ENCODE results near the gene FOXP1.

The FOXP1 gene

GRCh38 chr3:71376503-71376902 lies 207.0 kb downstream of the FOXP1 start:
- peaks cover 12% of the 10 kb centered on the region; the same call in 1 of the 2 replicates for H3K4me1 ChIP-seq (ENCODE audit: low read length)
- H3K4me3 ChIP-seq (ENCODE audit: low read length), result no peak overlapping the region
- no peak overlapping the region for H3K9ac ChIP-seq (ENCODE audit: low read length)
- H3K79me2 ChIP-seq (ENCODE audit: low read length), result no peaks in the 10 kb centered on the region
- H3K36me3 ChIP-seq (replicated peaks; ENCODE audit: low read depth, low read length), result no peaks in the 10 kb centered on the region
- no peak for TF ChIP-seq CTCF (IDR thresholded peaks at IDR 0.05; ENCODE audit: low read depth, low read length)
- no peak for TF ChIP-seq EZH2phosphoT487 (IDR thresholded peaks at IDR 0.05; ENCODE audit: low read depth)
- H3K4me2 ChIP-seq (ENCODE audit: low read length), result no peak overlapping the region
- H3K9me3 ChIP-seq (ENCODE audit: insufficient read depth, low read length), result no peaks in the 10 kb centered on the region
- no peaks in the 10 kb centered on the region for H4K20me1 ChIP-seq (ENCODE audit: insufficient read depth, low read length)
- H3K27ac ChIP-seq (ENCODE audit: low read length), result no peak overlapping the region
- H3K27me3 ChIP-seq (ENCODE audit: low read depth, low read length), result peaks cover 77% of the 10 kb centered on the region
- H2AFZ ChIP-seq (ENCODE audit: low read depth, low read length), result no peak overlapping the region

GRCh38 chr3:71374582-71374981 lies 208.9 kb downstream of the FOXP1 start:
- H3K79me2 ChIP-seq (ENCODE audit: low read length), result no peaks in the 10 kb centered on the region
- H3K36me3 ChIP-seq (replicated peaks; ENCODE audit: low read depth, low read length), result no peaks in the 10 kb centered on the region
- no peaks in the 10 kb centered on the region for H4K20me1 ChIP-seq (ENCODE audit: insufficient read depth, low read length)
- no peak overlapping the region for H3K4me2 ChIP-seq (ENCODE audit: low read length)
- no peak overlapping the region for H3K9ac ChIP-seq (ENCODE audit: low read length)
- peaks cover 12% of the 10 kb centered on the region; the same call in 1 of the 2 replicates for H3K4me1 ChIP-seq (ENCODE audit: low read length)
- H3K9me3 ChIP-seq (ENCODE audit: insufficient read depth, low read length), result no peaks in the 10 kb centered on the region
- peaks cover 85% of the 10 kb centered on the region for H3K27me3 ChIP-seq (ENCODE audit: low read depth, low read length)
- no peak for TF ChIP-seq CTCF (IDR thresholded peaks at IDR 0.05; ENCODE audit: low read depth, low read length)
- no peak for TF ChIP-seq EZH2phosphoT487 (IDR thresholded peaks at IDR 0.05; ENCODE audit: low read depth)
- H2AFZ ChIP-seq (ENCODE audit: low read depth, low read length), result no peak overlapping the region
- no peak overlapping the region for H3K27ac ChIP-seq (ENCODE audit: low read length)
- H3K4me3 ChIP-seq (ENCODE audit: low read length), result no peak overlapping the region

GRCh38 chr3:71372911-71373637 lies 210.5 kb downstream of the FOXP1 start:
- Histone ChIP-seq H3K36me3 (replicated peaks; ENCODE audit: low read depth, low read length) (no peaks in the 10 kb centered on the region), H3K4me2 (ENCODE audit: low read length) (no peak overlapping the region), H3K4me3 (ENCODE audit: low read length) (no peak overlapping the region), H4K20me1 (ENCODE audit: insufficient read depth, low read length) (no peaks in the 10 kb centered on the region), H3K27me3 (ENCODE audit: low read depth, low read length) (peaks cover 82% of the 10 kb centered on the region), H3K27ac (ENCODE audit: low read length) (no peak overlapping the region), H2AFZ (ENCODE audit: low read depth, low read length) (no peak overlapping the region), H3K9me3 (ENCODE audit: insufficient read depth, low read length) (no peaks in the 10 kb centered on the region), H3K4me1 (ENCODE audit: low read length) (peaks cover 12% of the 10 kb centered on the region; the same call in 1 of the 2 replicates), H3K9ac (ENCODE audit: low read length) (no peak overlapping the region), H3K79me2 (ENCODE audit: low read length) (no peaks in the 10 kb centered on the region)
- TF ChIP-seq EZH2phosphoT487 (IDR thresholded peaks at IDR 0.05; ENCODE audit: low read depth), result no peak
- TF ChIP-seq CTCF (IDR thresholded peaks at IDR 0.05; ENCODE audit: low read depth, low read length), result no peak

GRCh38 chr3:71372241-71372768 lies 211.2 kb downstream of the FOXP1 start:
- TF ChIP-seq EZH2phosphoT487 (IDR thresholded peaks at IDR 0.05; ENCODE audit: low read depth), result no peak
- no peak for TF ChIP-seq CTCF (IDR thresholded peaks at IDR 0.05; ENCODE audit: low read depth, low read length)
- Histone ChIP-seq H2AFZ (ENCODE audit: low read depth, low read length) (no peak overlapping the region), H3K9me3 (ENCODE audit: insufficient read depth, low read length) (no peaks in the 10 kb centered on the region), H3K27me3 (ENCODE audit: low read depth, low read length) (peaks cover 76% of the 10 kb centered on the region), H3K4me1 (ENCODE audit: low read length) (peaks cover 10% of the 10 kb centered on the region; the same call in 1 of the 2 replicates), H3K79me2 (ENCODE audit: low read length) (no peaks in the 10 kb centered on the region), H3K9ac (ENCODE audit: low read length) (no peak overlapping the region), H3K4me3 (ENCODE audit: low read length) (no peak overlapping the region), H3K4me2 (ENCODE audit: low read length) (no peak overlapping the region), H3K36me3 (replicated peaks; ENCODE audit: low read depth, low read length) (no peaks in the 10 kb centered on the region), H3K27ac (ENCODE audit: low read length) (no peak overlapping the region), H4K20me1 (ENCODE audit: insufficient read depth, low read length) (no peaks in the 10 kb centered on the region)

All from OCI-LY3 (cell line).